Adipose tissue (tissue), 3 donors: ENCODE results near the gene SOX5. TPM values are rescaled to one million over a fixed set of nuclear protein-coding genes. Genes with fewer than 3 reads are reported as not detected.
"Not testable (repeated sequence)": the region's sequence is repeated elsewhere in the genome, so short reads cannot be mapped to it uniquely, and the experiment has no call there.

Source experiments
- H3K27ac ChIP-seq: one replicate; pipeline ENCODE4 v1.5.1; 2013; ENCODE audit warnings: low read depth, low read length
- WGBS, 3 donors: extraction: QIAGEN DNeasy Blood & Tissue Kit; methylation state at CpG; one replicate each; pipeline ENCODE4 v1.1.7; 2013; 5-methylcytosine and 5-hydroxymethylcytosine counted together
- polyA plus RNA-seq, 3 donors: library from polyadenylated mRNA; stranded (reverse); fragments of 200-250 nt; gene quantifications; one replicate each; pipeline ENCODE4 v1.2.3, GENCODE V29; 2013
- donor health status: healthy with polysubstance abuse.
- donor health status: Bipolar disorder and iron deficiency.
- donor health status: healthy.

The SOX5 gene
- polyA plus RNA-seq, 3 donors = 0.76 to 7.2 (median 6.6) TPM

DNA sequence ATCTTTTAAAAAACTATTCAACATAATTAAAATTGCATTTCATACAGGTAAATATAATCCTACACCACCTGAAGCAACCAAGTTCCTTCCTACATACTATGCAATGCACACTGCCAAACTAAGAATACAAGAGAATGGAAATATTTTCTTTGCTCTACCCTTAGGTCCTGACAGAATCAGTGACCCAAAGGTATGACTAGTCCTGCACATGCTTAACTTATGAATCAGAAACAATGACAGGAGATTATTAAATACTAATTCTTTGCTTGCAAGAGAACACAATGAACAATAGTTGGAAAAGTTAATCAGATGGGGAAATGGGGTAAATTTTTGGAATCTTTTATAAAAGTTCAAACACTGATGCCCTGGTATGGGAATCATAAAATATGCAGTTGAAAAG, 220.1 kb downstream of the SOX5 start:
- no peak overlapping the region for H3K27ac ChIP-seq

DNA sequence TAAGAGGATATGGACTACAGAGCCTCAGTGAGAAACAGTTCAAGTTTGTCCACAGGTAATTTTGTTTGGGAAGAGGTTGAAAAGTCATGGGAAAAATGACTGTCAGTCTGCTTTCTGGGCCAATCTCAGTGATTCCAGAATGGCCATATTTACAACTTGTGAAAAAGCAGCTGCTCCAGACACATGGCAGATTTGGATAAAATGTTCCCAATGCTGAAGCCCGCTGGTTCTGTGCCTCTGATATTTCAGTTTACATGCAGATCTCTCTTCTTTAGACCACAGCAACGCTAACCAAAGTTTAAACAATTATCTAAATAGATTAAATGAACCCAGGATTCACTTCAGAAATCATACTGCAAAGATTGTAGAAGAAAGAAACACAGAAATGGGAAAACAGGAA, 222.8 kb downstream of the SOX5 start:
- no peak overlapping the region for H3K27ac ChIP-seq
- 26 to 87% (median 80%) methylated on average over 2 of the region's 2 CpGs for WGBS, 3 donors

DNA sequence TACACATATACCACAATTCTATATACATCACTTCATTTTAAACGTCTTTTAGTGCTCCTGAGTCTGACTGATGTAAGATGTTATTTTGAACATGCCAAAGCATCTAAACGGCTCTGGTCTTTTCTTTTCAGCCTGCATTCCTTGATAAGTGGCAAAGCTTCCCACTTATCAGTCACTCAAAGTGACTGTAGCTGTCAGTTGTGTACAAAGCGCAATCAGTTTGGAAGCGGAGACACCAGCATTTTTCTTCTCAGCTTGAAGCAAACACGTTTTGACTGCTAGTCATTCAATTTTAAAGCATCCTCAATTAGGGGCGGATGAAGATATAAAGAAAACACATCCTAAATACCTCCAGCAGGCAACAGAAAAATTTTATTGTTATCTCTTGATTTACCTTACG, 226.8 kb downstream of the SOX5 start:
- WGBS, 3 donors = 57 to 73% (median 69%) methylated on average over 7 of the region's 7 CpGs
- no peak overlapping the region for H3K27ac ChIP-seq

DNA sequence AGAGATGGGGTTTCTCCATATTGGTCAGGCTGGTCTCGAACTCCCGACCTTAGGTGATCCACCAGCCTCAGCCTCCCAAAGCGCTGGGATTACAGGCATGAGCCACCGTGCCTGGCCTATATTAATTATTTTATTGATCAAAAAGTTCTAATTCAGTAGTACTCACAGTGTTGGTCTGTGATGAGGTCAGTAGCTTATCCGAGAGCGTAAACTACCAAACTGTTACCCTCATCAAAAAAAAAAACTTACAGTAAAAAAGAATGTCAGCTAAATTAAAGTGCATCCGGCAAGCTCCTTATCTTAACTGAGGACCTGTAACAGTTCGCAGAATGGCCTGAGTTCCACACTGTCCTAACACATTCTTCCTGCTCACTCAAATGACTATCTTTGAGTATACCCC, 228.2 kb downstream of the SOX5 start:
- H3K27ac ChIP-seq = no peak overlapping the region
- 91 to 96% (median 94%) methylated on average over 6 to 7 of the region's 8 CpGs for WGBS, 3 donors

DNA sequence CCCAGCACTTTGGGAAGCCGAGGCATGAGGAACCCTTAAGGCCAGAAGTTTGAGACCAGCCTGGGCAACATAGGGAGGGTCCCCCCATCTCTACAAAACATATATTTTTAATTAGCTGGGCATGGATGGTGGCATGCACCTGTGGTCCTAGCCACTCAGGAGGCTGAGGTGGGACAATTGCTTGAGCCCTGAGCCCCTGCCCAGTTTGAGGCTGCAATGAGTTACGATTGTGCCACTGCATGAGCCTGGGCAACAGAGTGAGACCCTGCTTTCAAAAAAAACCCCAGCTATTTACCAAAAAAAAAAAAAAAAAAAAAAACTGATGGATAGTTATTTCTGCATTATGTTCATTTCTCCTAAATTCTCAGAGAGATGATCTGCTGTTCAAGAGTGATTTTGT, 230.0 kb downstream of the SOX5 start:
- H3K27ac ChIP-seq = no peak overlapping the region
- 83 to 93% (median 87%) methylated on average over 2 of the region's 2 CpGs for WGBS, 3 donors

DNA sequence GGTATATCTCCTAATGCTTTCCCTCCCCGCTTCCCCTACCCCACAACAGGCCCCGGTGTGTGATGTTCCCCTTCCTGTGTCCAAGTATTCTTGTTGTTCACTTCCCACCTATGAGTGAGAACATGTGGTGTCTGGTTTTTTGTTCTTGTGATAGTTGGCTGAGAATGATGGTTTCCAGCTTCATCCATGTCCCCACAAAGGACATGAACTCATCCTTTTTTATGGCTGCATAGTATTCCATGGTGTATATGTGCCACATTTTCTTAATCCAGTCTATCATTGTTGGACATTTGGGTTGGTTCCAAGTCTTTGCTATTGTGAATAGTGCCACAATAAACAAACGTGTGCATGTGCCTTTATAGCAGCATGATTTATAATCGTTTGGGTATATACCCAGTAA, 239.1 kb downstream of the SOX5 start:
- H3K27ac ChIP-seq = not testable (repeated sequence)
- 85 to 93% (median 90%) methylated on average over 4 of the region's 4 CpGs for WGBS, 3 donors

DNA sequence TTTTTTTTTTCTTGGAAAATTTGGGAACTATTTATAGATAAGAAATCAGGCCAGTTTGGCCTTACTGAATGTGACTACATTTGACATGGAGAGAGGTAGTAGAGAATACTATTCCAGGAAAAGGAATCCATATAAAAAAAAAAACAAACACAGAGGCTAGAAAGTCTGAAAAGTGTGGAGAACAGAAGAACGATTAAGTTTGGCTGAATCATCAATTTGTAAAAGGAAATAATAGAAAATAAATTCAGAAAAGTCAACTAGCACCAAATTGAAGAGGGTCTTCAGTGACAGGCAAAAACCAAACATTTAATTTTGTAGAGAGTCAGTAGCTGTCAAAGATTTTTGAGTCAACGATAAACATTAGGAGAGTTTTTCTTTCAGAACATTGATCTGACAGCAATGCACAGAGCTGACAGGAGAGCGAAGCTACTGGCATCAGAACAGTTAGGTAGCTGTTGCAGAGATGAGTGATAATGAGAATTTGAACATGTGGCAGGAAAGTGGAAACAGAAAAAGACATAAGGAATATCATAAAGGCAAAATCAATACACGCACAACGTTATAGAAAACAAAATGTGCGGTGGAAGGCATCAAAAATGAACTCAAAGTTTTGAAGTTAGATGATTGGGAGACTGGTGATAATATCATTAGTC, 241.2 kb downstream of the SOX5 start:
- H3K27ac ChIP-seq = no peak overlapping the region
- WGBS, 3 donors = 45 to 89% (median 88%) methylated on average over 6 of the region's 6 CpGs

DNA sequence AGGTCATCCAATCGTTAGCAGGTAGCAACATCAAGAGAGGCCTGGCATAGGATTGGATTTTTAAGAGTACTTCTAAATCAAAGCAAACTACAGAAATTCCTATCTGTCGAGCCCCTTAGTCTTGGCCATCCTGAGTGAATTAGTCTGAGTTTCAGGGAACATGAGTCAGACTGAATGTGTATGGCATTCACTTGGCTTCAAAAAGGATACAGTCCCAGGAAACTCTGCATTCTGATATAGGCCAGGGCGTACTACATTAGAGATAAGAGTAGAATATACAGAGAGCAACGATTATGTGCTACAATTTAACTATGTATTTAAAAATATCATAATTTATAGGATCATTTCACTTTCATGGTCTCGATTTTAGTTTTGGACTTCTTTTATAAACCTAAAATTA, 242.2 kb downstream of the SOX5 start:
- WGBS, 3 donors = 82 to 90% (median 83%) methylated on average over 5 of the region's 5 CpGs
- H3K27ac ChIP-seq = no peak overlapping the region

DNA sequence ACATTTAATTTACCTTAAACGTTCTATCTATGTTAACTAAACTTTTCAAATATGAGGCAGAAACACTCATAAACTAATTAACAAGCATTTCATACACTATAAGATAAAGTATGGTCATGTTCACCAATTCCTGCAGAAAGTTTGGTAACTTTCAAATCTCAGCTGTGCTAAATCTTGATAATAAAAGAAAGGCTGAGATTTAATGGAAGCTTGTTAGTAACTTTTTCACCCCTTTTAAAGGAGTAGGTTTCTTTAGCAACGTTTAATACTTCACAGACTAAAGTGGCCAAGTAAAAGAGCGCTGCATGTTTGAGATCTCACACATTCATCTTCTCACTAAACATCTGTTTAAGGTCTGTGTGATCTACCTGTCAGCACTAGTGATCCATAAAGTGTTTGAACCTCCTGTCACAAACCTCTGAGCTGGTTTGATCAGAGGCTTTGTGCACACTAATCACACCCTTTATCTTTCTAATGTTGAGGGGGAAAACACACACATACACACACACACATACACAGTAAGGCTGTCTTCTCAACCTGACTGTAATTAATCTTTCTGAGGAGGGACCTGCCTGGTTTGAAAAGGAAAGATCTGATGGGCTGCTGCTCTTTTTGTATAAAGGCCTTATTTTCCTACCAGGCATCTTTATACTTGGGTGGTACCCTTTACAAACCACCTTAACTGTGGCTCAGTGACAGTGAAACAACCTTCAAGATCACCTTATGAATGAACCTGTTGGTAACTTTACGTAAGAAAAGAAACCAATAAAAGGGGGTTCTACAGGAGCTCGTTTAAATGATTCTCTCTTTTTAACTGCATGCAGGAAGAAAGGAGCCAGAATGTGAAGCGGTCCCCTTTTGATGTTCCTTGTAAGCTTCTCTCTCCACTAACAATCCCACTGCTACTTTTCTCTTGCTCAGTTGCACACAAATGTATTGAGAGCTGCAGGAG, 244.2 kb downstream of the SOX5 start:
- H3K27ac ChIP-seq = no peak overlapping the region
- 57 to 73% (median 72%) methylated on average over 6 of the region's 6 CpGs for WGBS, 3 donors

DNA sequence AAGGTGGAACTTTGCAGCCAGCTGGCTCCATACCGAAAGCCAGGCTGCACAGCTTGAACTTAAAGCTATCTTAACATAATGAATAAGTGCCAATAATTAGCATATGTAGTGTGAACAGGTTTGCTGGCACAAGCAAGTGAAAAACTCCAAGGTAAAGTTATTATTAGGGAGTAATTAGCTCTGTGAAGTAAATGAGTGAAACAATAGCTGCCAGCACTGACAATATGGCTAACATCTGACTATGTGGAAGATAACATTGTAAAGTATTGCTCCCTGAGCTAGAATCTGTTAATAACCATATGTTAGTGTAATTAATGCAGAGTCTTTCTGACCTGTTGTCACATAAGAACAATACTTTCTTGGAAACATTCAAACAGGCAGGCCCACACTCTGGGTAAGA, 246.4 kb downstream of the SOX5 start:
- 65 to 85% (median 84%) methylated on average over 1 of the region's 1 CpG for WGBS, 3 donors
- no peak overlapping the region for H3K27ac ChIP-seq

DNA sequence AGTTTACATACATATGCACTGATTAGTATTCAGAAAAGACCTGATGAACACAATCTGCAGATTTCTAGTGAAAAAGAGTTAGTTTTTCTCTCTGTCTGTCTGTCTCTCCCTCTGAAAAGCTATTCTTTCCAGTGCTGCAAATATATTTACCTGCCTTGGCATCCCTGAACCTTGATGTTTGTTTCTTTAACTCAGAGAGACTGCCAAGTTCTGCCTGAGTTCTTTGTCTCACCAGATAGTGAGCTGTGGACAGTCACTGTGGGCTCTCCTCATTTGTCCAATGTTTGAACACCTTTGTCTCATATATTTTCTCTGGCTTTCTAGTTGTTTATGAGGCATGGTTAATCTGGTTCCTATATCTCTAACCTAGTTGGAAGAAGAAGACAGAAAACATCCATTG, 250.4 kb downstream of the SOX5 start:
- no peak overlapping the region for H3K27ac ChIP-seq

DNA sequence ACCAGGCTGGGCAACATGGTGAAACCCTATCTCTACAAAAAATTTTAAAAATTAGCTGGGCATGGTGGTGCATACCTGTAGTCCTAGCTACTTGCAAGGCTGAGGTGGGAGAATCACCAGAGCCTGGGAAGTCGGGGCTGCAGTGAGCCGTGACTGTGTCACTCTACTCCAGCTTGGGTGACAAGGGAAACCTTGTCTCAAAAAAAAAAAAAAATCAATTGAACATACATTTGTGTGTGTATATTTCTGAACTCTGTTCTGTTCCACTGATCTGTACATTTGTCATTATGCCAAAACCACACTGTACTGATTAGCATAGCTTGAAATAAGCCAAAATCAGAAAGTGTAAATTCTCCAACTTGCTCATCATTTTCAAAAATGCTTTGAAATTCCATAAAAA, 254.6 kb downstream of the SOX5 start:
- H3K27ac ChIP-seq = no peak overlapping the region
- 37 to 96% (median 85%) methylated on average over 2 of the region's 2 CpGs for WGBS, 3 donors

DNA sequence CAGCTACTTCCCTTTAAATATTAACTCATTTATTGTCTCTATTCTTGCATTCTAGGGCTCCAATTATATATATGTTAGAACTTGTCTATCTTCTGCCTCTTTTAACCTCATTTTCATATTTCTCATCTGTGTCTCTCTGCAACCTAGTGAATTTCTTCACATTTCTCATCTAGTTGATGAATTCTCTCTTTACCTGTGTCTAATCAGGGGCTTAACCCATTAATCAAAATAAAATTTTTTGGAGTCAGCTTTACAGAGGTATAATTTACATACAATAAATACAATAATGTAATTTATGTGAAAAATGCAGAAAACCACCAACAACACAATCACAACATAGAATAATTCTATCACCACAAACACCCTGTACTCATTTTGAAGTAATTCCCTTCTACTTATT, 255.2 kb downstream of the SOX5 start:
- H3K27ac ChIP-seq = no peak overlapping the region

DNA sequence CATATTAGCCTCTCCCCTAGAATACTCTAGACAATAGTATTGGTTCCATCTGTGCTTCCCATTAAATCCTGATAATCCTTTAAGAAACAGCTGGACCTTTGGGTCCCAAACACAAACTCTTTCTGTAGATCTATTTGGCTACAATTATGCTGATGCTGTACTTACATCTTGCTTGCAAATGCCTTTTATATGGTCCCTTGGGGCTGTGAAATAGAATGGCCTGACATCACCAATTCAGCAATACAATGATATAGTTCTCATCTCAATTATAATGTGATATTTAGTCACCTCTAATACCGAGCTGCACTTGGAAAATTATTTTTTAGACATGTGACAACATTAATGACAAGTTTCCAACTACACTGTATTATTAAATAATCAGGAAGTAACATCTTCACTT, 261.5 kb downstream of the SOX5 start:
- 60 to 66% (median 64%) methylated on average over 1 of the region's 1 CpG for WGBS, 3 donors
- H3K27ac ChIP-seq = no peak overlapping the region

DNA sequence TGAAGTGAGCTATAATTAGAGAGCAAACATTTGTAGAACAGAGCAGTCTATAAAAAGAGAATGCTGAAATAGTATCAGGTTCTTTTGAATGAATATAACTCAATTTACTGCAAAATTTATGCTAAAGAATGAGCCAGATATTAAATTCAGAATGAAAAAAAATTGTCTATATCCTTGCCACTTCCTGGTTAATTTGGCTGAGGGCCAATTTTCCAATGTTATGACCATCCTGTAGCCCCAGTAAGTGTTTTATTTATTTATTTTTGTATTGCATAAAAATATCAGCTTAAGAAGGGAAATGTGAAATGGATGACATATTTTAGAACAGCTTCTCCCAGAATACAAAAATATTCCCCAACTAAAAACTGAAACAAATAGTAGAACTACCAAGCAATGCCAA, 263.4 kb downstream of the SOX5 start:
- no peak overlapping the region for H3K27ac ChIP-seq

DNA sequence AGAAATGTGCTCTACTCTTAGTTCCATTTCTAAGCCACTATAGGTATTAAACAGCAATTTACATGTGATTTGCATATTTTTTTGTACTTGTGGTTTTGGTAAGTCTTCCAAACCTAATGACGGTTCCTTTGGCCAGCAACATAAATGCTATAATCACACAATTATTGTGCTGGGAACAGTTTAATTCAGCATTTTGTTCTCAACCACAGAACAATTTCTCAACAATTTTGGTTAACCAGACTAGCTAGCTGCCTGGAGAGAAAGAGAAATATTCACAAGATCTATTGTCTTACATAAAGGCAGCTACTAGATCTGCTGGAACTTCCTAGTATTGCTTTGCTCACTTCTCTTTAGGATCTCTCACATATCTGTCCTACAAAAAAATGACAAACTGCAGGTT, 265.3 kb downstream of the SOX5 start:
- H3K27ac ChIP-seq = no peak overlapping the region
- 75 to 90% (median 79%) methylated on average over 1 of the region's 1 CpG for WGBS, 3 donors

DNA sequence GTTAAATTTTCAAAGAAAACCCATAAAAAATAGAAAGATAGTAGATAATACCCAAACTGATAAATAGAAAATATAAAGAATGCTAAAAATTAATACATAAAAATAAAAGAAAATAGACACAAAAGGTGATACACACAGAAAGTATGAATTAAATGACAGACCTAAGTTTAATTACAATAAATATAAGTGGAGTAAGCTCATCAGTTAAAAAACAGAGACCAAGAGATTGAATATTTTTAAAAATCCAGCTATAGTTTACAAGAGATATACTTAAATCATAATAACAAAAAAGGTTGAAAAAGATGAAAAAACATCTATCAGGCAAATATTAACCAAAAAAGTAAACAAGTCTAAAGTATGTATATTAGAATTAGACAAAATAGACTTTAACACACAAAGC, 268.2 kb downstream of the SOX5 start:
- no peak overlapping the region for H3K27ac ChIP-seq

DNA sequence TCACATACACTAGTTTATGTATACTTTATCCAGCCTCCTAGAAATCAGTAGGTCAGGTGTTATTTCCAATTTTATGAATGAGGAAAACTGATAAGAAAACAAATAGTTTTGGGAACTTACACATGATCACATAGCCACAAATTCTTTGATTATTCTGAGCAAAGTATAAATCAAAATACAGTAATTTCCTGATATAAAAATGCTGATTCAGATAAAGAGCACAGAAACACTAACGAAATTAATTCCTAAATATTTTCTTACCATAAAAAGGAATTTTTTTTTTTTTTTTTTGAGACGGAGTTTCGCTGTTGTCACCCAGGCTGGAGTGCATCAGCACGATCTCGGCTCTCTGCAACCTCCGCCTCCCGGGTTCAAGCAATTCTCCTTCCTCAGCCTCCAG, 275.4 kb downstream of the SOX5 start:
- no peak overlapping the region for H3K27ac ChIP-seq
- 91 to 94% (median 91%) methylated on average over 5 to 7 of the region's 7 CpGs for WGBS, 3 donors

DNA sequence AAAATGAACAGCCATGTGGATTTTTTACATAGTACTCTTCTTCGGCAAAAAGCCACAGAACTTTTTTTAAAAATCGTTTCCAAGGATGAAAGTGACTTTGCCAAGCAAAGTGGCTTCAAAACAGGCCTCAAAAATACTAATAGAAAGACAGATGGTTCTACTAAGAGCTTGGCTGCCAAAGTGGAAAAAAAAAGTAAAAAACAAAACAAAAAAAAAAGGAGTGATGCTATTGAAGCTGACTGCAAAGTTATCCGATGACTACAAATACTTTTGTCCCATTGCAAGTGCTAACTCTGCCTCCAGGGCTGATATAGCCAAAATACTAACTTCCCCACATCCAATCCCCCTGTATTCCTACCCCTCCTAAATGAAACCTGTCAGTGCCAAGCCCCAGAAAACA, 277.6 kb downstream of the SOX5 start:
- H3K27ac ChIP-seq = no peak overlapping the region
- WGBS, 3 donors = 62 to 75% (median 68%) methylated on average over 3 of the region's 3 CpGs

DNA sequence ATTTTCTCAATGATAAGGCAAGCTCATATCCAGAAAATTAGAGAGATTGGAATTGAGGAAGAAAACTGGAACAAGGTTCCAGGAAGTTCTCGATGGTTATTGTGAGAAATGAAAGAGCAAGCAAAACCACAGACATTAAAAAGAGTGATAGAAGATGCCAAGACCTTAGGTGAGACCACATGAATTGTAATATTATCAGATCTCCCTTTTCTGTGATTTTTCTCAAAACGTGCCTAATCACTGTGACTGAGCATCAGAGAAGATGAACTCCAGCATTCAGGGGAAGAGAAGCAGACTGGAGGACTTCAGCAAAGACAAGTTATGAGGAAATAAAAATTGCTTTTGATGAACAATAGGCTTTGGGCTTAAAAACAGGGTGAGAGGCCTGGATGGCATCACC, 278.8 kb downstream of the SOX5 start:
- 60 to 87% (median 71%) methylated on average over 2 of the region's 2 CpGs for WGBS, 3 donors
- no peak overlapping the region for H3K27ac ChIP-seq
